GM12878 (cell line): ENCODE data around the gene CCDC57. TPM values are rescaled to one million over a fixed set of nuclear protein-coding genes. Genes with fewer than 3 reads are reported as not detected.

Experiments
- ATAC-seq: fragments of 200-7000 bp; cut with Tn5 transposase; 3 replicates; pipeline ENCODE4 v1.9.1; 2020; ENCODE audit warnings: mild to moderate bottlenecking, moderate library complexity
- BruUV-seq: library from RNA; stranded (reverse); fragments of 400-500 nt; replicated peaks from 2 replicates; lab custom pipeline; 2021; lab: Mats Ljungman, UMichigan
- CTCF ChIA-PET: fragments of 300-600 bp; sonication (Branson Sonifier 250); formaldehyde crosslinking; extraction: SDS; loops from one replicate; lab custom pipeline; 2021; ENCODE audit warnings: inconsistent platforms; lab: Yijun Ruan, JAX
- POLR2A ChIA-PET: fragments of 350-600 bp; formaldehyde crosslinking; extraction: SDS; loops from one replicate; lab custom pipeline; 2021; ENCODE audit warnings: inconsistent platforms; lab: Charles Lee
- RAD21 ChIA-PET: fragments of 300-600 bp; sonication (Branson Sonifier 250); formaldehyde crosslinking; loops from one replicate; lab custom pipeline; 2023; ENCODE audit warnings: antibody characterized with exemption; ENCODE audit not compliant: unreplicated experiment; lab: Charles Lee
- SMC1A ChIA-PET: fragments of 300-600 bp; sonication (Branson Sonifier 250); formaldehyde crosslinking; loops from one replicate; lab custom pipeline; 2023; ENCODE audit not compliant: unreplicated experiment, uncharacterized antibody; lab: Charles Lee
- DNase-seq: peaks from one replicate; pipeline ENCODE4 v3.0.0-alpha.2; 2011; ENCODE audit warnings: low read depth, low spot score
- FAIRE-seq: peaks from 3 replicates; lab custom pipeline; 2011; peaks lifted over from hg19 to GRCh38; lab: Jason Lieb, UNC
- H2AFZ ChIP-seq: 2 replicates; pipeline ENCODE4 v1.6.0; 2011; ENCODE audit warnings: low read depth, low read length, control low read depth; ENCODE audit not compliant: control insufficient read depth
- H3K27ac ChIP-seq: 2 replicates; pipeline ENCODE4 v1.5.1; 2011; ENCODE audit warnings: control low read depth; ENCODE audit not compliant: control insufficient read depth, insufficient read depth
- H3K27me3 ChIP-seq, 2 experiments: replicated peaks in 1 of 2; 2 replicates each; pipeline versions ENCODE4 v1.6.0 to v1.6.1; 2011; ENCODE audit warnings: low read length in 1 of 2; ENCODE audit not compliant: control insufficient read depth in 2 of 2, insufficient read depth in 2 of 2
- H3K36me3 ChIP-seq, 2 experiments: 2 replicates each; pipeline ENCODE4 v1.5.1; 2011; ENCODE audit warnings: low read length in 1 of 2; ENCODE audit not compliant: control insufficient read depth in 2 of 2, insufficient read depth in 2 of 2
- H3K4me1 ChIP-seq: 2 replicates; pipeline ENCODE4 v1.6.1; 2011; ENCODE audit warnings: mild to moderate bottlenecking, low read length, moderate library complexity, mixed read lengths; ENCODE audit not compliant: control insufficient read depth, insufficient read depth
- H3K4me2 ChIP-seq: 2 replicates; pipeline ENCODE4 v1.6.0; 2011; ENCODE audit warnings: control low read depth; ENCODE audit not compliant: control insufficient read depth, insufficient read depth
- H3K4me3 ChIP-seq: fragments of 200-600 bp; sonication (generic); 2 replicates; pipeline ENCODE4 v1.5.1; 2016
- H3K79me2 ChIP-seq: 2 replicates; pipeline ENCODE4 v1.6.0; 2011; ENCODE audit warnings: low read length; ENCODE audit not compliant: control insufficient read depth, insufficient read depth
- H3K9ac ChIP-seq: 2 replicates; pipeline ENCODE4 v1.8.0; 2011; ENCODE audit warnings: low read length, control low read depth, mixed read lengths; ENCODE audit not compliant: control insufficient read depth, insufficient read depth
- H3K9me3 ChIP-seq: replicated peaks from 3 replicates; pipeline ENCODE4 v1.5.1; 2011; ENCODE audit warnings: mild to moderate bottlenecking, low read length; ENCODE audit not compliant: control insufficient read depth, insufficient read depth
- H4K20me1 ChIP-seq: 2 replicates; pipeline ENCODE4 v1.6.0; 2011; ENCODE audit not compliant: control insufficient read depth, insufficient read depth
- CBX5 ChIP-seq: sonication (generic); IDR thresholded peaks from 2 replicates; pipeline ENCODE4 v1.6.1; 2016; ENCODE audit warnings: low read depth, moderate library complexity, mild to moderate bottlenecking, inconsistent platforms
- KDM1A ChIP-seq: fragments of 200-600 bp; sonication (generic); IDR thresholded peaks from 2 replicates; pipeline ENCODE4 v1.6.1; 2016; ENCODE audit warnings: borderline replicate concordance
- MXI1 ChIP-seq: fragments of 150-350 bp; IDR thresholded peaks from 2 replicates; pipeline ENCODE4 v1.6.1; 2011; ENCODE audit warnings: low read depth, mild to moderate bottlenecking, inconsistent platforms, low read length, improper control_type of control experiment
- NFYA ChIP-seq: IDR thresholded peaks from 2 replicates; pipeline ENCODE4 v1.6.1; 2011; ENCODE audit warnings: low read depth, mild to moderate bottlenecking, low read length, improper control_type of control experiment, borderline replicate concordance
- POLR2A ChIP-seq: IDR thresholded peaks from 2 replicates; pipeline ENCODE4 v1.6.1; 2011; ENCODE audit warnings: low read depth, mild to moderate bottlenecking, low read length
- WGBS: methylation state at CpG from one replicate; pipeline ENCODE4 v1.1.6; 2016; ENCODE audit warnings: low lambda C conversion rate; ENCODE audit not compliant: insufficient replicate concordance, insufficient coverage; ENCODE audit errors: missing lambda C conversion rate; 5-methylcytosine and 5-hydroxymethylcytosine counted together
- in situ Hi-C: fragments of 300-500 bp; cut with MboI; formaldehyde crosslinking; loops from 9 replicates; pipeline ENCODE4 v1.14.3; 2018; ENCODE audit warnings: mixed read lengths
- intact Hi-C: fragments of 100-400 bp; cut with micrococcal nuclease; formaldehyde crosslinking; loops from one replicate; pipeline ENCODE4 v1.14.2; 2022; ENCODE audit not compliant: unreplicated experiment
- polyA plus RNA-seq, 11 experiments: library from polyadenylated mRNA; depleted of rRNA in 4 of 11; unstranded in 6 of 11; stranded (reverse) in 5 of 11; fragments of >200 nt; fragmentation: Nextera tagmentation in 4 of 11; fragmentation: Illumina TruSeq in 1 of 11; extraction: Ambion mirVana in 4 of 11; extraction: Trizol in 1 of 11; gene quantifications; 1 replicate in 1 of 11; 2 replicates in 10 of 11; pipeline versions ENCODE4 v1.2.1 to v1.2.3, GENCODE V29; 2011 to 2016; ENCODE audit warnings: inconsistent platforms in 2 of 11, missing spikeins in 2 of 11, low read depth in 1 of 11
- total RNA-seq, 4 experiments: library from RNA; depleted of rRNA in 3 of 4; stranded (reverse); fragments of >200 nt in 3 of 4; fragmentation: Illumina TruSeq in 1 of 4; extraction: Trizol in 1 of 4; gene quantifications; 2 replicates each; pipeline versions ENCODE4 v1.2.1 to v1.2.3, GENCODE V29; 2013 to 2021

CCDC57 gene
- total and polyA plus RNA-seq, 10 of the 15 experiments (the other 5 are each of a cell fraction or from before 2014, with no cell fraction given): 5.4 to 123 (median 45.8) TPM

DNA sequence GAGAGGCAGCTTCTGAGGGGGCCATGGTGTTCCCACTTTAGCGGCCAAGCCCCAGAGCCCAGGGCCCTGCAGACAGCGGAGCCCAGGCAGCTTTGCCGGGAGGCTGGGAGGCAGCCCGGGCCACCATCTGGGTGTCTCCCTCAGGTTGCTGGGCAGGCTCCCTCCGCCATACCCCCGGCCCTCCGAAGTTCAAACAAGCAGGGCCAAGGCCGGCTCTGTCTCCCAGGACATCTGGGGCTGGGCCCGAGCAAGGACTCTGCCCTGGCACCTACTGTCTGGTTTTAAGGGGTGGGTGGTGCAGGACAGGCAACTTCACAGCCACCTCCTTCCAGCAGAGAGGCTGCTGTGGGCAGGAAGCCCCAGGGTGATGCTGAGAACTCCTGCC lies 149.7 kb downstream of the CCDC57 start (continued):
- TF ChIP-seq MXI1 (no peak), NFYA (no peak), KDM1A (no peak)
- TF ChIP-seq, all 136 proteins: peak for 0

DNA sequence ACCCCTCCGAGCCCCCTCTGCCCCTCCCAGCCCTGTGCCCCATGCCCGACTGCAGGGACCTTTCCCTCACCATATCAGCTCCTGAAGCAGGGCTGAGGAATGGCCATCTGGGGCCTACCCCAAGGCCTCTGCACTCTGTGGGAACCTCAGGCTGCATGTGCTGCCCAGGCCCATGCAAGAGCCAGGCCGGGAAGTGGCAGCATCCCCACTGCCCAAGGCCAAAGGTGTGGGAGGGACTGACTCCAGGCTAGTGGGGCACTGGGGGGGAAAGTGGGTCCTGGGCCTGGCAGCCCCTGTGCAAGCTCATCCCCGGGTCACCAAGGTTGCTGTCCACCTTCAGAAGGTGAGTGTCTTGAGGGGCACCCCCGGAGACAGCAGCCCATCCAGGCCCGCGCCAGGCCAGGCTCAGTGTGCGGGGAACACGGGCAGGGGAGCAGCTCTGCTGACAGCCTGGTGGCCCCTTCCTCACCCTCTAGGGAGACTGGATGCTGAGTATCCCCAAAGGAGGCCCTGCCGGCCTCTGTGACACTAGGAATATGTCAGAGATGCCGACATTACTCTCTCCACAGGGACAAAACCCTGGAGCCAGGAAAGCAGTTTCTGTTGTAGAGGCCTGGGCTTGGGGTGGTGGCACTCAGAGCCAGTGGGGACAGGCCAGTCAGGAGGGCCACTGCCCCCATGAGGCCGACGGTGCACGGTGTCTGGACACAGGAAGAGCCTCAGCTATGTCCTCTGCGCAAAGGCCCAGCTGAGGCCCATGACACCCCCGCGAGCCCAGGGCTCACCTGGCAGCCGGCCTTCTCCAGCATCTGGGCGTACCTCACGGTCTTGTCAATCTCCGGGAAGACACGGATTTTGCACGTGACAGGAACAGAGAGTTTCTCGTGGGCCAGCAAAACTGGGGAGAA lies 150.3 kb downstream of the CCDC57 start:
- TF ChIP-seq CBX5: no peak
- 0 out of 2 replicates have a peak, but pooled peaks have one; percentile 7 for TF ChIP-seq POLR2A
- Histone ChIP-seq H3K9me3 (no peaks in the 10 kb centered on the region), H2AFZ (no peak overlapping the region), H3K36me3 (peaks cover 3 to 19% of the 10 kb centered on the region in 2 experiments; a peak in 3 of 4 replicates), H3K27ac (no peak overlapping the region), H3K4me2 (no peak overlapping the region), H3K27me3 (no peaks in the 10 kb centered on the region), H3K79me2 (peaks cover 20% of the 10 kb centered on the region), H3K4me1 (peaks cover 8% of the 10 kb centered on the region), H4K20me1 (no peaks in the 10 kb centered on the region), H3K4me3 (no peak overlapping the region), H3K9ac (no peak overlapping the region)
- no TSS peak for BruUV-seq
- ChIA-PET POLR2A (no interaction called here), RAD21 (no interaction called here), CTCF (no interaction called here), SMC1A (no interaction called here)
- in situ Hi-C loops: no loop called here
- intact Hi-C loops: no loop called here
- ATAC-seq: no peak
- WGBS: 91% methylated on average over 23 of the region's 24 CpGs
- no peak for FAIRE-seq
- no peak for DNase-seq
